Measurements from ENCODE around the gene CLEC16A.
"Not testable (repeated sequence)": the region's sequence is repeated elsewhere in the genome, so short reads cannot be mapped to it uniquely, and the experiment has no call there.

Gene CLEC16A

GRCh38 chr16:11101695-11102522 lies 157.5 kb downstream of the CLEC16A start:
- no peak for TF ChIP-seq REST (IDR thresholded peaks at IDR 0.05; ENCODE audit: insufficient replicate concordance, low read depth)
- TF ChIP-seq POLR2AphosphoS5 (IDR thresholded peaks at IDR 0.05; ENCODE audit: low read depth): no peak
- TF ChIP-seq SPI1 (IDR thresholded peaks at IDR 0.05; ENCODE audit: borderline replicate concordance, low read depth): no peak
- TF ChIP-seq GABPA (IDR thresholded peaks at IDR 0.05; ENCODE audit: low read depth): no peak
- no peak for TF ChIP-seq CTCF (IDR thresholded peaks at IDR 0.05; ENCODE audit: insufficient read depth, low read length)
- no peak overlapping the region for H3K27ac ChIP-seq (replicated peaks)
- H3K27me3 ChIP-seq (ENCODE audit: insufficient read depth, poor library complexity, severe bottlenecking): no peaks in the 10 kb centered on the region
- no peak overlapping the region for H3K4me3 ChIP-seq (replicated peaks; ENCODE audit: insufficient read depth, low read length)
- DNase-seq (ENCODE audit: low read depth in 1 of 2, low spot score in 1 of 2): no peak

- no peak overlapping the region for H3K27ac ChIP-seq (replicated peaks)
- H3K27me3 ChIP-seq (ENCODE audit: insufficient read depth, poor library complexity, severe bottlenecking): no peaks in the 10 kb centered on the region
- DNase-seq (ENCODE audit: low read depth in 1 of 2, low spot score in 1 of 2): no peak
- H3K4me3 ChIP-seq (replicated peaks; ENCODE audit: insufficient read depth, low read length): no peak overlapping the region
- no peak for TF ChIP-seq CTCF (IDR thresholded peaks at IDR 0.05; ENCODE audit: insufficient read depth, low read length)
These were observed 158.1 kb downstream of the CLEC16A start for GRCh38 chr16:11102523-11102898.

- H3K27ac ChIP-seq (replicated peaks); DNase-seq (ENCODE audit: low read depth in 1 of 2, low spot score in 1 of 2); H3K4me3 ChIP-seq (replicated peaks; ENCODE audit: insufficient read depth, low read length); H3K27me3 ChIP-seq (ENCODE audit: insufficient read depth, poor library complexity, severe bottlenecking): not testable (repeated sequence)
These were observed 158.9 kb downstream of the CLEC16A start for GRCh38 chr16:11103301-11103700.

- Histone ChIP-seq H3K27me3 (ENCODE audit: insufficient read depth, poor library complexity, severe bottlenecking) (no peaks in the 10 kb centered on the region), H3K4me3 (replicated peaks; ENCODE audit: insufficient read depth, low read length) (no peak overlapping the region), H3K27ac (replicated peaks) (no peak overlapping the region)
- no peak for DNase-seq (ENCODE audit: low read depth in 1 of 2, low spot score in 1 of 2)
- TF ChIP-seq REST (IDR thresholded peaks at IDR 0.05; ENCODE audit: insufficient replicate concordance, low read depth): no peak
- no peak for TF ChIP-seq GABPA (IDR thresholded peaks at IDR 0.05; ENCODE audit: low read depth)
- no peak for TF ChIP-seq POLR2AphosphoS5 (IDR thresholded peaks at IDR 0.05; ENCODE audit: low read depth)
- TF ChIP-seq CTCF (IDR thresholded peaks at IDR 0.05; ENCODE audit: insufficient read depth, low read length): no peak
- no peak for TF ChIP-seq SPI1 (IDR thresholded peaks at IDR 0.05; ENCODE audit: borderline replicate concordance, low read depth)
These were observed 160.0 kb downstream of the CLEC16A start for GRCh38 chr16:11104168-11105037.

Measured in HL-60 (cell line).